Large intestine (tissue), 3 donors: ENCODE results near the gene PCDHGB3. TPM values are rescaled to one million over a fixed set of nuclear protein-coding genes. Genes with fewer than 3 reads are reported as not detected.
A peak's percentile ranks its signal among the peaks of the same experiment; 100 is the strongest.
"Not testable (repeated sequence)": the region's sequence is repeated elsewhere in the genome, so short reads cannot be mapped to it uniquely, and the experiment has no call there.

Source experiments
- DNase-seq, 2 donors: peaks; one replicate each; pipeline versions ENCODE4 v3.0.0 to v3.0.0-alpha.2; 2013
- H3K27ac ChIP-seq: one replicate; pipeline ENCODE4 v1.5.1; 2013; ENCODE audit warnings: low read length
- H3K27me3 ChIP-seq: 2 replicates; pipeline ENCODE4 v1.6.1; 2013; ENCODE audit warnings: low read length; ENCODE audit not compliant: control insufficient read depth, insufficient read depth
- H3K36me3 ChIP-seq: 2 replicates; pipeline ENCODE4 v1.6.1; 2013; ENCODE audit warnings: low read length; ENCODE audit not compliant: control insufficient read depth, insufficient read depth
- H3K4me1 ChIP-seq: one replicate; pipeline ENCODE4 v1.6.1; 2013; ENCODE audit warnings: low read length; ENCODE audit not compliant: control insufficient read depth, insufficient read depth
- H3K4me3 ChIP-seq: one replicate; pipeline ENCODE4 v1.5.1; 2013; ENCODE audit warnings: low read length
- H3K9me3 ChIP-seq: one replicate; pipeline ENCODE4 v1.6.1; 2013; ENCODE audit warnings: mild to moderate bottlenecking, low read depth, low read length, moderate library complexity; ENCODE audit not compliant: control insufficient read depth
- WGBS: methylation state at CpG from one replicate; pipeline ENCODE4 v1.1.5; 2013; ENCODE audit warnings: low lambda C conversion rate; ENCODE audit not compliant: insufficient coverage; 5-methylcytosine and 5-hydroxymethylcytosine counted together
- polyA plus RNA-seq: library from polyadenylated mRNA; unstranded; fragments of 120-200 nt; gene quantifications from one replicate; pipeline ENCODE4 v1.2.1, GENCODE V29; 2013

The PCDHGB3 gene
- polyA plus RNA-seq, 1 donor = 0.85 TPM

DNA sequence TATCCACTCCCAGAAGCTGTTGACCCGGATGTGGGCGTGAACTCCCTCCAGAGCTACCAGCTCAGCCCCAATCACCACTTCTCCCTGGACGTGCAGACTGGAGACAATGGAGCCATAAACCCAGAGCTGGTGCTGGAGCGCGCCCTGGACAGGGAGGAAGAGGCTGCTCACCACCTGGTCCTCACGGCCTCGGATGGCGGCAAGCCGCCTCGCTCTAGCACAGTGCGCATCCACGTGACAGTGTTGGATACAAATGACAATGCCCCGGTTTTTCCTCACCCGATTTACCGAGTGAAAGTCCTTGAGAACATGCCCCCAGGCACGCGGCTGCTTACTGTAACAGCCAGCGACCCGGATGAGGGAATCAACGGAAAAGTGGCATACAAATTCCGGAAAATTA is 23.2 kb downstream of the PCDHGB3 start:
- Histone ChIP-seq H3K9me3 (peaks cover 56% of the 10 kb centered on the region), H3K36me3 (no peaks in the 10 kb centered on the region), H3K4me3 (no peak overlapping the region), H3K27ac (no peak overlapping the region), H3K4me1 (no peaks in the 10 kb centered on the region), H3K27me3 (peaks cover 41% of the 10 kb centered on the region)
- whole genome bisulfite sequencing = 31% methylated on average over 3 of the region's 21 CpGs
- DNase-seq = no peak

DNA sequence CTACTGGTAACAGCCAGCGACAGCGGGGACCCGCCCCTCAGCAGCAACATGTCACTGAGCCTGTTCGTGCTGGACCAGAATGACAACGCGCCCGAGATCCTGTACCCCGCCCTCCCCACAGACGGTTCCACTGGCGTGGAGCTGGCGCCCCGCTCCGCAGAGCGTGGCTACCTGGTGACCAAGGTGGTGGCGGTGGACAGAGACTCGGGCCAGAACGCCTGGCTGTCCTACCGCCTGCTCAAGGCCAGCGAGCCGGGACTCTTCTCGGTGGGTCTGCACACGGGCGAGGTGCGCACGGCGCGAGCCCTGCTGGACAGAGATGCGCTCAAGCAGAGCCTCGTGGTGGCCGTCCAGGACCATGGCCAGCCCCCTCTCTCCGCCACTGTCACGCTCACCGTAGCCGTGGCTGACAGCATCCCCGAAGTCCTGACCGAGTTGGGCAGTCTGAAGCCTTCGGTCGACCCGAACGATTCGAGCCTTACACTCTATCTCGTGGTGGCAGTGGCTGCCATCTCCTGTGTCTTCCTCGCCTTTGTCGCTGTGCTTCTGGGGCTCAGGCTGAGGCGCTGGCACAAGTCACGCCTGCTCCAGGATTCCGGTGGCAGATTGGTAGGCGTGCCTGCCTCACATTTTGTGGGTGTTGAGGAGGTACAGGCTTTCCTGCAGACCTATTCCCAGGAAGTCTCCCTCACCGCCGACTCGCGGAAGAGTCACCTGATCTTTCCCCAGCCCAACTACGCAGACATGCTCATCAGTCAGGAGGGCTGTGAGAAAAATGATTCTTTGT is 24.6 kb downstream of the PCDHGB3 start:
- not testable (repeated sequence) for H3K4me3 ChIP-seq, H3K36me3 ChIP-seq, DNase-seq, H3K27ac ChIP-seq, H3K4me1 ChIP-seq
- H3K9me3 ChIP-seq = peaks cover 58% of the 10 kb centered on the region
- peaks cover 42% of the 10 kb centered on the region for H3K27me3 ChIP-seq
- WGBS = no CpG with 5 or more reads among the region's 53 CpGs

DNA sequence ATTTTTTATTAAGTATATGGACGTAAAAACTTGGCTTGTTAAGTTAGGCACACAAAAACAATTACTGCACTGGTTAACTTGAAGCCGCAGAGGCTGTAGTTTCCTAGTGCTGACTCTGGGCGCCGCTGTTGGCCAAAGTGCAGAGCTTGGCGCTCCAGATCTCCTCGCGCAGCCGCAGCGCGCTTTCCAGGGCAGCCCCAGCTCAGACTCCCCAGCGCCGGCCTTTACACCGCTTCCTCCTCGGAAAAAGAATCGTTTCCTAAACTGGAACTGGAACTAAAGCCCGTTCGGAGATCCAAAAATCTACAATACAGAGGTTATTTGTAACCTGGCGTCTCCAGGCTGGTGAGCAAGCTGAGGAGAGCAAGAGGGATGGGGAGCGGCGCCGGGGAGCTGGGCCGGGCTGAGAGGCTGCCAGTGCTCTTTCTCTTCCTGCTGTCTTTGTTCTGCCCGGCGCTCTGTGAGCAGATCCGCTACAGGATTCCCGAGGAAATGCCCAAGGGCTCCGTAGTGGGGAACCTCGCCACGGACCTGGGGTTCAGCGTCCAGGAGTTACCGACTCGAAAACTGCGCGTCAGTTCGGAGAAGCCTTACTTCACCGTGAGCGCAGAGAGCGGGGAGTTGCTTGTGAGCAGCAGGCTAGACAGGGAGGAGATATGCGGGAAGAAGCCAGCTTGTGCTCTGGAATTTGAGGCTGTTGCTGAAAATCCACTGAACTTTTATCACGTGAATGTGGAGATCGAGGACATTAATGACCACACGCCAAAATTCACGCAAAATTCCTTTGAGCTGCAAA is 27.9 kb downstream of the PCDHGB3 start, which contains the start of gene PCDHGB5:
Gene PCDHGB5, plus strand, starts transcription at position 192 of the 796 bp plus-strand sequence. Its CDS starts 181 bp downstream, at position 373.
- DNase-seq = peak in 1 of 2 donors; percentile 32
- peaks cover 53% of the 10 kb centered on the region for H3K9me3 ChIP-seq
- no CpG with 5 or more reads among the region's 43 CpGs for WGBS
- not testable (repeated sequence) for H3K4me1 ChIP-seq, H3K27ac ChIP-seq, H3K36me3 ChIP-seq
- peak within 1 kb of the TSS; percentile 26 for H3K4me3 ChIP-seq
- H3K27me3 ChIP-seq = peaks cover 47% of the 10 kb centered on the region

DNA sequence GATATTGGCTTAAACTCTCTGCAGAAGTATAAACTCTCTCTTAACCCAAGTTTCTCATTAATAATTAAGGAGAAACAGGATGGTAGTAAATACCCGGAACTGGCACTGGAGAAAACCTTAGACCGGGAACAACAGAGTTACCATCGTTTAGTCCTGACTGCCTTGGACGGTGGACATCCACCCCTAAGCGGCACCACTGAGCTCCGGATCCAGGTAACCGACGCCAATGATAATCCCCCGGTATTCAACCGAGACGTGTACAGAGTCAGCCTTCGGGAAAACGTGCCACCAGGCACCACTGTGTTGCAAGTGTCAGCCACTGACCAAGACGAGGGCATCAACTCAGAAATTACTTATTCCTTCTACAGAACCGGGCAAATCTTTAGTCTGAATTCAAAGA is 28.6 kb downstream of the PCDHGB3 start:
- Histone ChIP-seq H3K4me3 (no peak overlapping the region), H3K27me3 (peaks cover 47% of the 10 kb centered on the region), H3K9me3 (peaks cover 52% of the 10 kb centered on the region), H3K4me1 (no peaks in the 10 kb centered on the region), H3K36me3 (no peaks in the 10 kb centered on the region), H3K27ac (no peak overlapping the region)
- WGBS = no CpG with 5 or more reads among the region's 15 CpGs
- DNase-seq = no peak

DNA sequence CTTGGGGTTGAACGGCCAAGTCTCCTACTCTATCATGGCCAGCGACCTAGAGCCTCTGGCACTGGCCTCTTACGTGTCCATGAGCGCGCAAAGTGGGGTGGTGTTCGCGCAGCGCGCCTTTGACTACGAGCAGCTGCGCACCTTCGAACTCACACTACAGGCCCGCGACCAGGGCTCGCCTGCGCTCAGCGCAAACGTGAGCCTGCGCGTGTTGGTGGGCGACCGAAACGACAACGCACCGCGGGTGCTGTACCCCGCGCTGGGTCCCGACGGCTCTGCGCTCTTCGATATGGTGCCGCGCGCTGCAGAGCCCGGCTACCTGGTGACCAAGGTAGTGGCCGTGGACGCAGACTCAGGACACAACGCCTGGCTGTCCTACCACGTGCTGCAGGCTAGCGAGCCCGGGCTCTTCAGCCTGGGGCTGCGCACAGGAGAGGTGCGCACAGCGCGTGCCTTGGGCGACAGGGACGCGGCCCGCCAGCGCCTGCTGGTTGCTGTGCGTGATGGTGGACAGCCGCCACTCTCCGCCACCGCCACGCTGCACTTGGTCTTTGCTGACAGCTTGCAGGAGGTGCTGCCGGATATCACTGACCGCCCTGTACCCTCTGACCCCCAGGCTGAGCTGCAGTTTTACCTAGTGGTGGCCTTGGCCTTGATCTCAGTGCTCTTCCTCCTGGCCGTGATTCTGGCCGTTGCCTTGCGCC is 29.7 kb downstream of the PCDHGB3 start:
- Histone ChIP-seq H3K4me1 (no peaks in the 10 kb centered on the region), H3K27me3 (peaks cover 49% of the 10 kb centered on the region), H3K4me3 (no peak overlapping the region), H3K36me3 (no peaks in the 10 kb centered on the region), H3K9me3 (peaks cover 46% of the 10 kb centered on the region), H3K27ac (no peak overlapping the region)
- no peak for DNase-seq
- no CpG with 5 or more reads among the region's 61 CpGs for WGBS

DNA sequence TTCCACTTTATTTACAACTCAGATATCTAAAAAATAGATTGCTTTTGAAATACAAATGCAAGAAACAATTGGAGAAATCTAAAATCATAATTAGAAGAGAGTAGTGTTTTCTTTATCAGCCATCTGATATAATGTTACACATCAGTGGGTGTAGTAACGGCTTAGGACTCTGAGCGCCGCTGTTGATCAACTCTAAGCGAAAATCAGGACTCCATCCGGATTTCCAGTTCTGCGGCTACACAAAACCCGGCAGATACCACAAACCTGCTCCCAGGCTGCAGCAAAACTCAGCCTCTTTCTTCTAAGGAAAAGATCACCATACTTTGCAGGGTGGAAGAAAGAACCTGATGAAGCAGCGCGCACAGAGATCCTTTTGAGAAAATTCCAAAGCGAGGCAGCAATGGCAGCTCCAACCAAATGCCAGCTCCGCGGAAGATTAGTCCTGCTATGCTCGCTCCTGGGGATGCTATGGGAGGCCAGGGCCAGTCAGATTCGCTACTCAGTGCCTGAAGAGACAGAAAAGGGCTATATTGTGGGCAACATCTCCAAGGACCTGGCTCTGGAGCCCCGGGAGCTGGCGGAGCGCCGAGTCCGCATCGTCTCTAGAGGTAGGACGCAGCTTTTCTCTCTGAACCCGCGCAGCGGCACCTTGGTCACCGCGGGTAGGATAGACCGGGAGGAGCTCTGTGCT is 32.7 kb downstream of the PCDHGB3 start, which contains the start of gene PCDHGA9:
Gene PCDHGA9, plus strand, starts transcription at position 226 of the 691 bp plus-strand sequence. Its CDS starts 175 bp downstream, at position 401.
- H3K9me3 ChIP-seq = peaks cover 41% of the 10 kb centered on the region
- H3K4me1 ChIP-seq = no peaks in the 10 kb centered on the region
- no peak within 1 kb of the TSS for H3K4me3 ChIP-seq
- peaks cover 53% of the 10 kb centered on the region for H3K27me3 ChIP-seq
- WGBS = no CpG with 5 or more reads among the region's 27 CpGs
- H3K27ac ChIP-seq = no peak within 1 kb of the TSS
- H3K36me3 ChIP-seq = no peaks in the 10 kb centered on the region
- DNase-seq = no peak

DNA sequence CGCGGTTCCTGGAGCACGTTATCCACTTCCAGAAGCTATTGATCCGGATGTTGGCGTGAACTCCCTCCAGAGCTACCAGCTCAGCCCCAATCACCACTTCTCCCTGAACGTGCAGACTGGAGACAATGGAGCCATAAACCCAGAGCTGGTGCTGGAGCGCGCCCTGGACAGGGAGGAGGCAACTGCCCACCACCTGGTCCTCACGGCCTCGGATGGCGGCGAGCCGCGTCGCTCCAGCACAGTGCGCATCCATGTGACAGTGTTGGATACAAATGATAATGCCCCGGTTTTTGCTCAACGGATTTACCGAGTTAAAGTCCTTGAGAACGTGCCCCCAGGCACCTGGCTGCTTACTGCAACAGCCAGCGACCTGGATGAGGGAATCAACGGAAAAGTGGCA is 33.3 kb downstream of the PCDHGB3 start:
- peaks cover 57% of the 10 kb centered on the region for H3K27me3 ChIP-seq
- WGBS = no CpG with 5 or more reads among the region's 22 CpGs
- no peaks in the 10 kb centered on the region for H3K36me3 ChIP-seq
- no peak overlapping the region for H3K4me3 ChIP-seq
- H3K9me3 ChIP-seq = peaks cover 44% of the 10 kb centered on the region
- no peak overlapping the region for H3K27ac ChIP-seq
- H3K4me1 ChIP-seq = no peaks in the 10 kb centered on the region
- DNase-seq = no peak

DNA sequence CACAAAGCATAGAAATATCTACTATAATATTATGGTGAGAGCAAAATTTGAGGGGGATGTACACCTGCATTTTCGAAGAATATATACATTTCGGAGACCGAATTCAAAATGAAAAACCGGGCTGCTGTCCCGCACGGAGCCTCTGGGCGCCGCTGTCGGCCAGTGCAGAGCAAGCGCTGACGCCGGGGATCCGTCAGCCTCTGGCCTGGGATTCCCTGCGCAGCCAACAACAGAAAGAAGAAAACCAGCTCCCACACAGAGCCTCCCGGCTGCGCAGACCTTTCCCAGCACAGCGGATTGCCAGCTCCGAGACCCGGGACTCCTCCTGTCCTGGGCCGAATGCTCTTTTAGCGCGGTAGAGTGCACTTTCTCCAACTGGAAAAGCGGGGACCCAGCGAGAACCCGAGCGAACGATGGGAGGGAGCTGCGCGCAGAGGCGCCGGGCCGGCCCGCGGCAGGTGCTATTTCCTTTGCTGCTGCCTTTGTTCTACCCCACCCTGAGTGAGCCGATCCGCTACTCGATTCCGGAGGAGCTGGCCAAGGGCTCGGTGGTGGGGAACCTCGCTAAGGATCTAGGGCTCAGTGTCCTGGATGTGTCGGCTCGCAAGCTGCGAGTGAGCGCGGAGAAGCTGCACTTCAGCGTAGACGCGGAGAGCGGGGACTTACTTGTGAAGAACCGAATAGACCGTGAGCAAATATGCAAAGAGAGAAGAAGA is 37.9 kb downstream of the PCDHGB3 start, which contains the start of gene PCDHGB6:
Gene PCDHGB6, plus strand, starts transcription at position 232 of the 716 bp plus-strand sequence. Its CDS starts 182 bp downstream, at position 414.
- H3K4me1 ChIP-seq, H3K36me3 ChIP-seq, H3K27ac ChIP-seq: not testable (repeated sequence)
- peak in 1 of 2 donors; percentile 52 for DNase-seq
- peak within 1 kb of the TSS; percentile 27 for H3K4me3 ChIP-seq
- WGBS = 17% methylated on average over 1 of the region's 51 CpGs
- peaks cover 49% of the 10 kb centered on the region for H3K9me3 ChIP-seq
- peaks cover 65% of the 10 kb centered on the region for H3K27me3 ChIP-seq

DNA sequence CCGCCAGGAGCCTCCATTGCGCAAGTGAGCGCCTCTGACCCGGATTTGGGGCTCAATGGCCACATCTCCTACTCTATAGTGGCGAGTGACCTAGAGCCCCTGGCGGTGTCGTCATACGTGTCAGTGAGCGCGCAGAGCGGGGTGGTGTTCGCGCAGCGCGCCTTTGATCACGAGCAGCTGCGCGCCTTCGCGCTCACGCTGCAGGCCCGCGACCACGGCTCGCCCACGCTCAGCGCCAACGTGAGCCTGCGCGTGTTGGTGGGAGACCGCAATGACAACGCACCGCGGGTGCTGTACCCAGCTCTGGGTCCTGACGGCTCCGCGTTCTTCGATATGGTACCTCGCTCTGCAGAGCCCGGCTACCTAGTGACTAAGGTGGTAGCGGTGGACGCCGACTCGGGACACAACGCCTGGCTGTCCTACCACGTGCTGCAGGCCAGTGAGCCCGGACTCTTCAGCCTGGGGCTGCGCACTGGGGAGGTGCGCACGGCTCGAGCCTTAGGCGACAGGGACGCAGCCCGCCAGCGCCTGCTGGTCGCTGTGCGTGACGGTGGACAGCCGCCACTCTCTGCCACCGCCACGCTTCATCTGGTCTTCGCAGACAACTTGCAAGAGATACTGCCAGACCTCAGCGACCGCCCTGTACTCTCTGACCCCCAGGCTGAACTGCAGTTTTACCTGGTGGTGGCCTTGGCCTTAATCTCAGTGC is 39.7 kb downstream of the PCDHGB3 start:
- no peaks in the 10 kb centered on the region for H3K4me1 ChIP-seq
- DNase-seq = no peak
- H3K27ac ChIP-seq = no peak overlapping the region
- H3K9me3 ChIP-seq = peaks cover 45% of the 10 kb centered on the region
- H3K4me3 ChIP-seq = no peak overlapping the region
- no CpG with 5 or more reads among the region's 64 CpGs for WGBS
- H3K27me3 ChIP-seq = peaks cover 63% of the 10 kb centered on the region
- H3K36me3 ChIP-seq = no peaks in the 10 kb centered on the region
